ENCODE measurements around the gene EYA3. TPM values are rescaled to one million over a fixed set of nuclear protein-coding genes. Genes with fewer than 3 reads are reported as not detected.

The EYA3 gene
- total RNA-seq, 1 donor from 2014 or later = 22.1 TPM

GRCh38 chr1:27931759-27932158, 156.7 kb downstream of the EYA3 start:
- Mint-ChIP-seq H3K9me3 (ENCODE audit: unreplicated experiment) (no peaks in the 10 kb centered on the region), H3K27ac (ENCODE audit: unreplicated experiment) (no peak overlapping the region), H3K27me3 (ENCODE audit: low read depth, unreplicated experiment) (peaks cover 11% of the 10 kb centered on the region), H3K4me3 (ENCODE audit: unreplicated experiment) (peak overlapping the region; percentile 22), H3K36me3 (ENCODE audit: low read depth, unreplicated experiment) (no peaks in the 10 kb centered on the region), H3K4me1 (ENCODE audit: low read depth, unreplicated experiment) (peaks cover 9% of the 10 kb centered on the region)
- Histone ChIP-seq H3K9ac (ENCODE audit: low read length) (no peak overlapping the region), H3K9me3 (ENCODE audit: insufficient read depth, low read depth, low read length) (no peaks in the 10 kb centered on the region), H3K36me3 (ENCODE audit: insufficient read depth, low read length) (no peaks in the 10 kb centered on the region), H3K4me3 (ENCODE audit: insufficient read depth, low read depth, low read length) (no peak overlapping the region), H3K27ac (ENCODE audit: low read depth, low read length) (no peak overlapping the region), H3K4me2 (ENCODE audit: low read length) (no peak overlapping the region), H4K20me1 (ENCODE audit: insufficient read depth, low read length) (no peaks in the 10 kb centered on the region), H3K79me2 (ENCODE audit: insufficient read depth, low read length) (no peaks in the 10 kb centered on the region), H2AFZ (ENCODE audit: low read depth, low read length) (no peak overlapping the region), H3K4me1 (ENCODE audit: insufficient read depth, low read length) (no peaks in the 10 kb centered on the region), H3K27me3 (ENCODE audit: insufficient read depth, low read length) (peaks cover 12% of the 10 kb centered on the region)
- no peak for TF ChIP-seq EZH2 (IDR thresholded peaks at IDR 0.05; ENCODE audit: insufficient read depth, low read length)
- TF ChIP-seq CTCF (IDR thresholded peaks at IDR 0.05; ENCODE audit: insufficient read depth, low read depth, low read length) = no peak
- no peak for DNase-seq (ENCODE audit: low read depth)
- no peak for FAIRE-seq

DNA sequence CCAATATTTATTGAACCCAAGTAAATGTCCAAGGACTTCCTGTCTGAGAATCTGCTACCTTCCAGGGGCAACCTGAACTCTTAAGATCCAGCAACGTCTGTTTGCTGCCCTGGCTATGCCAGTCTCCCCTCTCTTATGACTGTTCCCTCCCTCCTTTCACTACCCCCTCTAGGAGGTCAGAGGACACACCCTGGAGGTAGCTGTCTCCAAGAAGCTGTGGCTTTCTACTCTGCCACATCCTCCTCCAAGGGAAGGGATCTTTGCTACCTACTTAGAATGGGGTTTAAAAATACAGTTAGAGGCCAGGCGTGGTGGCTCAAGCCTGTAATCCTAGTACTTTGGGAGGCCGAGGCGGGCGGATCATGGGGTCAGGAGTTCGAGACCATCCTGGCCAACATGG, 157.2 kb downstream of the EYA3 start:
- Histone ChIP-seq H3K36me3 (ENCODE audit: insufficient read depth, low read length) (no peaks in the 10 kb centered on the region), H3K79me2 (ENCODE audit: insufficient read depth, low read length) (no peaks in the 10 kb centered on the region), H3K4me2 (ENCODE audit: low read length) (no peak overlapping the region), H2AFZ (ENCODE audit: low read depth, low read length) (no peak overlapping the region), H3K27ac (ENCODE audit: low read depth, low read length) (no peak overlapping the region), H3K4me1 (ENCODE audit: insufficient read depth, low read length) (no peaks in the 10 kb centered on the region), H3K27me3 (ENCODE audit: insufficient read depth, low read length) (peaks cover 12% of the 10 kb centered on the region), H3K9ac (ENCODE audit: low read length) (no peak overlapping the region), H4K20me1 (ENCODE audit: insufficient read depth, low read length) (no peaks in the 10 kb centered on the region), H3K4me3 (ENCODE audit: insufficient read depth, low read depth, low read length) (no peak overlapping the region), H3K9me3 (ENCODE audit: insufficient read depth, low read depth, low read length) (no peaks in the 10 kb centered on the region)
- Mint-ChIP-seq H3K27ac (ENCODE audit: unreplicated experiment) (no peak overlapping the region), H3K9me3 (ENCODE audit: unreplicated experiment) (no peaks in the 10 kb centered on the region), H3K36me3 (ENCODE audit: low read depth, unreplicated experiment) (no peaks in the 10 kb centered on the region), H3K4me3 (ENCODE audit: unreplicated experiment) (no peak overlapping the region), H3K27me3 (ENCODE audit: low read depth, unreplicated experiment) (peaks cover 15% of the 10 kb centered on the region), H3K4me1 (ENCODE audit: low read depth, unreplicated experiment) (peaks cover 9% of the 10 kb centered on the region)
- FAIRE-seq (no peak), DNase-seq (ENCODE audit: low read depth) (no peak)
- TF ChIP-seq EZH2 (IDR thresholded peaks at IDR 0.05; ENCODE audit: insufficient read depth, low read length) = no peak
- no peak for TF ChIP-seq CTCF (IDR thresholded peaks at IDR 0.05; ENCODE audit: insufficient read depth, low read depth, low read length)

DNA sequence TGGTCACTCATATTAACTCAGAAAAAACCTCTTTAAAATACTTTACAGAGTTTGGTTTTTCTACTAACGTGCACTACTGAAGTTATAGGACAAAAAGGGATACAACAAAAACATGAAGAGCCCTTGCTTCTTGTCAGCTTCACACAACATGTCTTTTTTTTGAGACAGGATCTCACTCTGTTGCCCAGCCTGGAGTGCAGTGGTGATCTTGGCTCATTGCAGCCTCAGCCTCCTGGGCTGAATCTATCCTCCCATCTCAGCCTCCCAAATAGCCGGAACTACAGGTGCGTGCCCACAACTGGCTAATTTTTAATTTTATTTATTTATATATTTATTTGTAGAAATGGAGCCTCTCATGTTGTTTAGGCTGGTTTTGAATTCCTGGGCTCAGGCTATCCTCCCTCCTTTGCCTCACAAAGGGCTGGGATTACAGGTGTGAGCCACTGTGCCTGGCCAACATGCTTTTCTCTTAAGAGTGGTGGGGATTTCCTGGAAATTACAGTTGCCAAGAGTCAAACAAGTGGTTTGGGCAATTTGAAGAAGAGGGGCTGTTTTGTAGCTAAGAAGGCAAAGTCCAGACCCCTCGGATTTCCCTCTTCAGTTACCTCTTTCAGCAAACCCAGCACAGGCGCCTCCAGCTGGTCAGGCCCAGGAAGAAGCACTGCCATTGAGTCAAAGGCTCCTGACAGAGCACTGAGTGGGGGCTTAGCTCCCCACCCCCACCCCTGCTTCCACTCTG, 160.0 kb downstream of the EYA3 start:
- Histone ChIP-seq H3K36me3 (ENCODE audit: insufficient read depth, low read length) (no peaks in the 10 kb centered on the region), H3K9me3 (ENCODE audit: insufficient read depth, low read depth, low read length) (no peaks in the 10 kb centered on the region), H3K27me3 (ENCODE audit: insufficient read depth, low read length) (peaks cover 2% of the 10 kb centered on the region), H4K20me1 (ENCODE audit: insufficient read depth, low read length) (no peaks in the 10 kb centered on the region), H3K9ac (ENCODE audit: low read length) (no peak overlapping the region), H3K4me2 (ENCODE audit: low read length) (no peak overlapping the region), H3K79me2 (ENCODE audit: insufficient read depth, low read length) (no peaks in the 10 kb centered on the region), H2AFZ (ENCODE audit: low read depth, low read length) (no peak overlapping the region), H3K4me1 (ENCODE audit: insufficient read depth, low read length) (no peaks in the 10 kb centered on the region), H3K27ac (ENCODE audit: low read depth, low read length) (no peak overlapping the region), H3K4me3 (ENCODE audit: insufficient read depth, low read depth, low read length) (no peak overlapping the region)
- no peak for TF ChIP-seq EZH2 (IDR thresholded peaks at IDR 0.05; ENCODE audit: insufficient read depth, low read length)
- no peak for FAIRE-seq
- Mint-ChIP-seq H3K27me3 (ENCODE audit: low read depth, unreplicated experiment) (peaks cover 4% of the 10 kb centered on the region), H3K9me3 (ENCODE audit: unreplicated experiment) (no peaks in the 10 kb centered on the region), H3K27ac (ENCODE audit: unreplicated experiment) (no peak overlapping the region), H3K4me3 (ENCODE audit: unreplicated experiment) (no peak overlapping the region), H3K36me3 (ENCODE audit: low read depth, unreplicated experiment) (no peaks in the 10 kb centered on the region), H3K4me1 (ENCODE audit: low read depth, unreplicated experiment) (peaks cover 7% of the 10 kb centered on the region)
- peak; percentile 15 for DNase-seq (ENCODE audit: low read depth)
